Measurements from ENCODE around the gene MBIP. TPM values are rescaled to one million over a fixed set of nuclear protein-coding genes. Genes with fewer than 3 reads are reported as not detected.
A peak's percentile ranks its signal among the peaks of the same experiment; 100 is the strongest.

Gene MBIP
- total RNA-seq (10 to 100 TPM; 77.9 to 78.9 TPM), total RNA-seq (10.9 to 44.6 (median 23.1) reads per million in 172 experiments)
- 18.6 TPM for polyA plus RNA-seq (2013, experiment 1 of 2)
- polyA plus RNA-seq (2013, experiment 2 of 2), result 21.7 TPM

- H3K4me3 Mint-ChIP-seq, result peak within 1 kb of the TSS; percentile 96
- peaks cover 6% of the 10 kb centered on the region for H3K4me1 ChIP-seq (ENCODE audit: insufficient read depth, low read length)
- H3K36me3 ChIP-seq (ENCODE audit: insufficient read depth, low read length), result no peaks in the 10 kb centered on the region
- H3K36me3 Mint-ChIP-seq (ENCODE audit: low read depth), result peaks cover 16% of the 10 kb centered on the region
- peak within 1 kb of the TSS; percentile 92 for H3K4me3 ChIP-seq (ENCODE audit: low read length)
- H3K27ac ChIP-seq (ENCODE audit: low read depth in 1 of 2, low read length in 2 of 2), result peak within 1 kb of the TSS; percentile 21 to 55
- H3K27me3 Mint-ChIP-seq, result peaks cover 12% of the 10 kb centered on the region
- TF ChIP-seq CTCF (IDR thresholded peaks at IDR 0.05), result no peak
- ATAC-seq (ENCODE audit: poor library complexity) (peak; percentile 96), DNase-seq (peak; percentile 82 to 97 (median 87))
- ChIA-PET CTCF (interaction anchor here (0.6 kb wide), 1 partner anchor 53 kb away, joined by 4 read pairs; no protein-coding TSS in a partner anchor), POLR2A (interaction anchor here (0.6 to 1.9 kb wide), 9 partner anchors 11 to 1338 kb away, joined by 3 to 14 read pairs (median 3); partner anchors contain the start of genes BRMS1L, FAM177A1, RALGAPA1 and SRP54)
- peaks cover 0 to 19% of the 10 kb centered on the region in 2 experiments for H3K27me3 ChIP-seq (ENCODE audit: control insufficient read depth in 1 of 2, insufficient read depth in 2 of 2, low read length in 2 of 2)
- peaks cover 48% of the 10 kb centered on the region for H3K4me1 Mint-ChIP-seq (ENCODE audit: low read depth)
- peaks cover 2% of the 10 kb centered on the region for H3K9me3 Mint-ChIP-seq
- intact Hi-C loops (cut with DNase I, micrococcal nuclease), result loop anchor here (1.0 to 5.0 kb wide), 2 partner anchors 54 to 493 kb away; partner anchors contain the start of gene BRMS1L (in 1 of the 2)
- H3K9me3 ChIP-seq (ENCODE audit: control insufficient read depth in 1 of 2, insufficient read depth in 1 of 2, low read length in 2 of 2), result no peaks in the 10 kb centered on the region
- H3K27ac Mint-ChIP-seq, result peak within 1 kb of the TSS; percentile 85
Measured at GRCh38 chr14:36320200-36320896, at the start of gene MBIP. Gene MBIP (minus strand): TSS chr14:36320637. CDS start chr14:36320588, 49 bp downstream.

DNA sequence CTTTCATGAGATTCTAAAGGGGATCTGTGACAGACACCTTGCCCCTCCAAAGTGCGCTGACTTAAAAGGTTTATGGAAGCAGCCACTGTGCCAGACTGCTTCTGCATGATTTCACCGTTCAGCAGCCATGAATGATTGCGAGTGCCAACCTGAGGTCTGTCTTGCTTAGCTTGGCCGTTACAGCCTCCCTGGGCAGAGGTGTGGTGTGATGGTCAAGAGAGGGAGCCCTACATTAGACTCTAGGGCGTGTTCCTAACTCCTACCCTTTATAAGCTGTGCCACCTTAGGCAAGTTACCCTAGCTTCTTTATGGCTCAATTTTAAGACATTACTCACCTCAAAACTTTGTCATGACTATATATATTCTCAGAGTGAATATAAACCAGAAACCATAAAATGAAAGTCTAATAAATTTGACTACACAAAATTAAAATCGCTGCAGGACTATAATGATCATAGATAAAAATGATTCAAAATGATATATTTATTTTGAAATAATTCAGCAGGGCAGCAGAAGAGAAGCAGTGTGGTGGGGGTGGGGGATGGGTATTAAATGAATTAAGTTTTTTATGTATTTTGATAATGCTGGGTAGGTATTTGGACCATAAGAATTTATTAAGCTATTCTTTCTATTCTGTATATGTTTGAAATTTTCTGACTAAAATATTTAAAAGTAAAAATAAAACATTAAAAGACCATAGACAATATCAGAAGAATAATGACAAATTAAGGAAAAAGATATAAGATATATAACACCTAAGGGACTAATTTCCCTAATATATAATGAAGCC lies 47.7 kb upstream of the MBIP start:
- H3K4me1 Mint-ChIP-seq (ENCODE audit: low read depth), result no peaks in the 10 kb centered on the region
- H3K27ac ChIP-seq (ENCODE audit: low read depth in 1 of 2, low read length in 2 of 2), result no peak overlapping the region
- no peaks in the 10 kb centered on the region for H3K4me1 ChIP-seq (ENCODE audit: insufficient read depth, low read length)
- peaks cover 24% of the 10 kb centered on the region for H3K27me3 Mint-ChIP-seq
- POLR2A ChIA-PET, result interaction anchor here (0.6 kb wide), 2 partner anchors 48 to 414 kb away, joined by 3 read pairs; no protein-coding TSS in a partner anchor
- DNase-seq, result no peak
- H3K36me3 Mint-ChIP-seq (ENCODE audit: low read depth), result no peaks in the 10 kb centered on the region
- TF ChIP-seq CTCF (IDR thresholded peaks at IDR 0.05), result no peak
- H3K27me3 ChIP-seq (ENCODE audit: control insufficient read depth in 1 of 2, insufficient read depth in 2 of 2, low read length in 2 of 2), result peaks cover 0 to 6% of the 10 kb centered on the region in 2 experiments
- no peak overlapping the region for H3K27ac Mint-ChIP-seq
- CTCF ChIA-PET, result no interaction called here
- no peak for ATAC-seq (ENCODE audit: poor library complexity)
- intact Hi-C loops (cut with DNase I, micrococcal nuclease), result no loop called here
- H3K4me3 ChIP-seq (ENCODE audit: low read length), result no peak overlapping the region
- H3K9me3 ChIP-seq (ENCODE audit: control insufficient read depth in 1 of 2, insufficient read depth in 1 of 2, low read length in 2 of 2), result no peaks in the 10 kb centered on the region
- H3K9me3 Mint-ChIP-seq, result no peaks in the 10 kb centered on the region
- H3K4me3 Mint-ChIP-seq, result no peak overlapping the region
- H3K36me3 ChIP-seq (ENCODE audit: insufficient read depth, low read length), result no peaks in the 10 kb centered on the region

DNA sequence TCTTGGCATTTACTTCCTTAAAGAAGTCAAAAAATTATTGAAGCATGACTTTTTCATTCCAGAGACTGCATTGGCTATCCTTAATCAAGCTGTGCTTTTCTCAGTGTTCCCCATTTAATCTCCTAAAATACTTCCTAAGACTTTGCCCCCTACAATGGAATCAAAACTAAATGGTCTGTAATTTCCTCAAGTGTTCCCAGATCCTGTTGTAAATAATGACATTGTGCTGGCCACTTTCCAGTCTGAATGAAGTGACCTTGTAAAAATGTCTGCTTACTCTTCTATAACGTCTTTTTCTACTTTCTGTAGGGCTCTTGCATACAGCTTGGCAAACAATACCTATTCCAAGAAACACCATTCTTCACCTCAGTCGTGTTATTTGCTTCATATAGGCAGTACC lies 45.3 kb upstream of the MBIP start:
- TF ChIP-seq CTCF (IDR thresholded peaks at IDR 0.05), result no peak
- Histone ChIP-seq H3K36me3 (ENCODE audit: insufficient read depth, low read length) (no peaks in the 10 kb centered on the region), H3K4me3 (ENCODE audit: low read length) (no peak overlapping the region), H3K27ac (ENCODE audit: low read depth in 1 of 2, low read length in 2 of 2) (no peak overlapping the region), H3K4me1 (ENCODE audit: insufficient read depth, low read length) (no peaks in the 10 kb centered on the region), H3K9me3 (ENCODE audit: control insufficient read depth in 1 of 2, insufficient read depth in 1 of 2, low read length in 2 of 2) (no peaks in the 10 kb centered on the region), H3K27me3 (ENCODE audit: control insufficient read depth in 1 of 2, insufficient read depth in 2 of 2, low read length in 2 of 2) (peaks cover 0 to 6% of the 10 kb centered on the region in 2 experiments)
- Mint-ChIP-seq H3K4me1 (ENCODE audit: low read depth) (no peaks in the 10 kb centered on the region), H3K36me3 (ENCODE audit: low read depth) (no peaks in the 10 kb centered on the region), H3K9me3 (no peaks in the 10 kb centered on the region), H3K4me3 (no peak overlapping the region), H3K27me3 (peaks cover 32% of the 10 kb centered on the region), H3K27ac (no peak overlapping the region)
- intact Hi-C loops (cut with DNase I, micrococcal nuclease), result no loop called here
- ATAC-seq (ENCODE audit: poor library complexity) (no peak), DNase-seq (no peak)
- ChIA-PET POLR2A (no interaction called here), CTCF (no interaction called here)
